Measurements from ENCODE around the gene KSR1.

DNA sequence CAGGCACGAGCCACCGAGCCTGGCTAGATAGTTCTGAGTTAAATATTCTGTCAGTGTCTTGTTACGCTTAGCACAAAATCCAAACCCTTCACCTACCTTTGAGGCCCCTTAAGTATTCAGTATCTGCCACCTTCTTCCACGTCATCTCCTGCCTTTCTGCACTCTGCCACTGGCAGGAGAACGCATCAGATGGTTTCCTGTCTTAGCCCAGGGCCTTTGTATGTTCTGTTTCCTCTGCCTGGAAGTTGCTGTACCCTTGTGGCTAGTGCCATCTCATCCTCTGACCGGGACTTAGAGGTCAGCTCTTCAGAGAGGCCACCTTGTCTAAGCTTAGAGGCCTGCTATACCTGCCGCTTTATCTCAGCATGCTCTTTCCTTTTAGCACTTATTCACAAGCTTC is 107.3 kb downstream of the KSR1 start:
- TF ChIP-seq POLR2A (IDR thresholded peaks at IDR 0.05; ENCODE audit: low read depth, low read length) (no peak), POLR2AphosphoS5 (IDR thresholded peaks at IDR 0.05; ENCODE audit: low read depth, low read length) (no peak)
